Effector memory CD8-positive, alpha-beta T cell (primary cell): Measurements from ENCODE around the gene RUVBL1.

Experiments used
- ATAC-seq: fragments of 150-1000 bp; cut with Tn5 transposase; replicated peaks from 2 replicates; pipeline ENCODE4 v1.10.0; 2021; ENCODE audit warnings: mild to moderate bottlenecking, moderate library complexity
- DNase-seq, 3 experiments: peaks; one replicate each; pipeline ENCODE4 v3.0.0; 2021
- H3K27ac Mint-ChIP-seq, 2 donors: one replicate each; pipeline ENCODE4 v1.8.0; 2022; ENCODE audit warnings: mild to moderate bottlenecking in 2 of 2, mixed read lengths in 2 of 2, moderate library complexity in 2 of 2
- H3K27me3 Mint-ChIP-seq, 2 donors: one replicate each; pipeline ENCODE4 v1.8.0; 2022; ENCODE audit warnings: mixed read lengths in 2 of 2
- H3K36me3 Mint-ChIP-seq: one replicate; pipeline ENCODE4 v1.8.0; 2022; ENCODE audit warnings: mild to moderate bottlenecking, moderate library complexity, mixed read lengths; ENCODE audit not compliant: insufficient read depth
- H3K4me1 Mint-ChIP-seq, 2 donors: one replicate each; pipeline ENCODE4 v1.8.0; 2022; ENCODE audit warnings: low read depth in 2 of 2, mixed read lengths in 2 of 2
- H3K4me3 Mint-ChIP-seq, 2 donors: one replicate each; pipeline ENCODE4 v1.8.0; 2022; ENCODE audit warnings: mild to moderate bottlenecking in 2 of 2, mixed read lengths in 2 of 2, moderate library complexity in 2 of 2
- H3K9me3 Mint-ChIP-seq, 2 donors: one replicate each; pipeline ENCODE4 v1.8.0; 2022; ENCODE audit warnings: mixed read lengths in 2 of 2

The RUVBL1 gene

GRCh38 chr3:128113817-128114794 lies 9.5 kb downstream of the RUVBL1 start:
- Mint-ChIP-seq H3K36me3 (peaks cover 34% of the 10 kb centered on the region), H3K4me3 (peak overlapping the region; percentile 33 to 68), H3K4me1 (peaks cover 27 to 51% of the 10 kb centered on the region in 2 donors), H3K27ac (peak overlapping the region; percentile 95 to 96), H3K9me3 (peaks cover 0 to 1% of the 10 kb centered on the region in 2 donors), H3K27me3 (no peaks in the 10 kb centered on the region)
- DNase-seq (no peak), ATAC-seq (peak; percentile 24)

GRCh38 chr3:128112357-128112968 lies 11.1 kb downstream of the RUVBL1 start:
- peak; percentile 95 for ATAC-seq

GRCh38 chr3:128111147-128111546 lies 12.5 kb downstream of the RUVBL1 start:
- Mint-ChIP-seq H3K27me3 (no peaks in the 10 kb centered on the region), H3K4me1 (peaks cover 27 to 41% of the 10 kb centered on the region in 2 donors), H3K4me3 (no peak overlapping the region), H3K27ac (peak overlapping the region; percentile 95 to 96), H3K9me3 (peaks cover 0 to 1% of the 10 kb centered on the region in 2 donors), H3K36me3 (peaks cover 26% of the 10 kb centered on the region)
- no peak for ATAC-seq
- no peak for DNase-seq

More at GRCh38 chr3:128112357-128112968, 11.1 kb downstream of the RUVBL1 start:
- DNase-seq, result peak; percentile 29 to 49 (median 39)
- H3K4me1 Mint-ChIP-seq, result peaks cover 27 to 46% of the 10 kb centered on the region in 2 donors
- H3K9me3 Mint-ChIP-seq, result peaks cover 0 to 1% of the 10 kb centered on the region in 2 donors
- peak overlapping the region; percentile 95 to 96 for H3K27ac Mint-ChIP-seq
- no peaks in the 10 kb centered on the region for H3K27me3 Mint-ChIP-seq
- H3K36me3 Mint-ChIP-seq, result peaks cover 34% of the 10 kb centered on the region
- H3K4me3 Mint-ChIP-seq, result peak overlapping the region; percentile 62 to 68

- Mint-ChIP-seq H3K4me1 (peaks cover 14 to 18% of the 10 kb centered on the region in 2 donors), H3K27me3 (no peaks in the 10 kb centered on the region), H3K36me3 (peaks cover 36% of the 10 kb centered on the region), H3K9me3 (peaks cover 0 to 1% of the 10 kb centered on the region in 2 donors), H3K27ac (no peak overlapping the region), H3K4me3 (no peak overlapping the region)
- no peak for ATAC-seq
- no peak for DNase-seq
Measured at GRCh38 chr3:128107834-128108233, 15.8 kb downstream of the RUVBL1 start.

- H3K27me3 Mint-ChIP-seq, result no peaks in the 10 kb centered on the region
- no peaks in the 10 kb centered on the region for H3K9me3 Mint-ChIP-seq
- no peak overlapping the region for H3K27ac Mint-ChIP-seq
- no peak for DNase-seq
- H3K4me1 Mint-ChIP-seq, result peaks cover 0 to 2% of the 10 kb centered on the region in 2 donors
- H3K4me3 Mint-ChIP-seq, result no peak overlapping the region
- H3K36me3 Mint-ChIP-seq, result peaks cover 37% of the 10 kb centered on the region
- no peak for ATAC-seq
Measured at GRCh38 chr3:128103136-128103676, 20.4 kb downstream of the RUVBL1 start.

GRCh38 chr3:128100638-128101037 lies 23.0 kb downstream of the RUVBL1 start:
- no peak overlapping the region for H3K4me3 Mint-ChIP-seq
- H3K27ac Mint-ChIP-seq, result no peak overlapping the region
- no peaks in the 10 kb centered on the region for H3K9me3 Mint-ChIP-seq
- no peaks in the 10 kb centered on the region for H3K27me3 Mint-ChIP-seq
- H3K36me3 Mint-ChIP-seq, result peaks cover 50% of the 10 kb centered on the region
- no peak for DNase-seq
- peaks cover 0 to 2% of the 10 kb centered on the region in 2 donors for H3K4me1 Mint-ChIP-seq
- ATAC-seq, result no peak

GRCh38 chr3:128100161-128100560 lies 23.5 kb downstream of the RUVBL1 start:
- DNase-seq, result no peak
- Mint-ChIP-seq H3K27me3 (no peaks in the 10 kb centered on the region), H3K4me3 (no peak overlapping the region), H3K9me3 (no peaks in the 10 kb centered on the region), H3K27ac (no peak overlapping the region), H3K36me3 (peaks cover 45% of the 10 kb centered on the region), H3K4me1 (peaks cover 3 to 4% of the 10 kb centered on the region in 2 donors)
- ATAC-seq, result no peak

GRCh38 chr3:128098234-128098633 lies 25.4 kb downstream of the RUVBL1 start:
- no peaks in the 10 kb centered on the region for H3K9me3 Mint-ChIP-seq
- H3K4me3 Mint-ChIP-seq, result no peak overlapping the region
- H3K4me1 Mint-ChIP-seq, result peaks cover 7 to 10% of the 10 kb centered on the region in 2 donors
- peaks cover 48% of the 10 kb centered on the region for H3K36me3 Mint-ChIP-seq
- ATAC-seq (no peak), DNase-seq (no peak)
- no peak overlapping the region for H3K27ac Mint-ChIP-seq
- H3K27me3 Mint-ChIP-seq, result no peaks in the 10 kb centered on the region

- ATAC-seq, result peak; percentile 100
- H3K4me1 Mint-ChIP-seq, result peaks cover 7 to 10% of the 10 kb centered on the region in 2 donors
- H3K4me3 Mint-ChIP-seq, result no peak overlapping the region
- H3K9me3 Mint-ChIP-seq, result no peaks in the 10 kb centered on the region
- H3K36me3 Mint-ChIP-seq, result peaks cover 44% of the 10 kb centered on the region
- peak; percentile 79 to 82 (median 82) for DNase-seq
- H3K27me3 Mint-ChIP-seq, result no peaks in the 10 kb centered on the region
- H3K27ac Mint-ChIP-seq, result peak overlapping the region; percentile 38 to 67
Measured at GRCh38 chr3:128095222-128095703, 28.3 kb downstream of the RUVBL1 start.

- peaks cover 7 to 10% of the 10 kb centered on the region in 2 donors for H3K4me1 Mint-ChIP-seq
- no peak for ATAC-seq
- H3K27ac Mint-ChIP-seq, result peak overlapping the region; percentile 38 to 67
Measured at GRCh38 chr3:128094295-128095151, 29.1 kb downstream of the RUVBL1 start.

GRCh38 chr3:128091586-128091985 lies 32.0 kb downstream of the RUVBL1 start:
- ATAC-seq (no peak), DNase-seq (no peak)
- Mint-ChIP-seq H3K36me3 (peaks cover 33% of the 10 kb centered on the region), H3K4me3 (no peak overlapping the region), H3K27me3 (no peaks in the 10 kb centered on the region), H3K27ac (no peak overlapping the region), H3K9me3 (no peaks in the 10 kb centered on the region), H3K4me1 (peaks cover 7 to 10% of the 10 kb centered on the region in 2 donors)

More at GRCh38 chr3:128094295-128095151, 29.1 kb downstream of the RUVBL1 start:
- Mint-ChIP-seq H3K36me3 (peaks cover 42% of the 10 kb centered on the region), H3K4me3 (no peak overlapping the region), H3K9me3 (no peaks in the 10 kb centered on the region), H3K27me3 (no peaks in the 10 kb centered on the region)
- no peak for DNase-seq

- ATAC-seq (no peak), DNase-seq (no peak)
- Mint-ChIP-seq H3K4me3 (no peak overlapping the region), H3K36me3 (peaks cover 26% of the 10 kb centered on the region), H3K27ac (no peak overlapping the region), H3K27me3 (no peaks in the 10 kb centered on the region), H3K9me3 (no peaks in the 10 kb centered on the region), H3K4me1 (no peaks in the 10 kb centered on the region)
Measured at GRCh38 chr3:128089135-128089534, 34.5 kb downstream of the RUVBL1 start.
